Measurements from ENCODE around the gene TBL1X. TPM values are rescaled to one million over a fixed set of nuclear protein-coding genes. Genes with fewer than 3 reads are reported as not detected.

The TBL1X gene
- total and polyA plus RNA-seq, 4 donors: 2.3 to 21.7 (median 13.3) TPM

DNA sequence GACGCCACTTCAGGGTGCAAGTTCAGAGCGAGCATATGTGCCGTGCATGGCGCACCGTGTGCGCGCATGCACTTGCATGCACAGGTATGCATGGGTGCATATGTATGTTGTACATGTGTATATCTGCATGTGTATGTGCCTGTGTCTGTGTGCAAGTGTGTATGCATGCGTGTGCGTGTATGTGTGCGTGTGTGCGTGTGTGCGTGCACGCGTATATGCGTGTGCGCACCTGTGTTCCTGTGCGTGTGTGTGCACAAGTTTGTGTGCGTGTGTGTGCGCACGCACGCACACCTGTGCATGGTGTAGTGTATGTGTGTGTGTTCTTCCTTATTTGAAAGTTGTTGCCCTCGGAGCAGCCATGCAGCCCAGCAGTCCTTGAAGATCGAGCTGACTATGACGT is 224.0 kb downstream of the TBL1X start:
- TF ChIP-seq, protein P1, sequence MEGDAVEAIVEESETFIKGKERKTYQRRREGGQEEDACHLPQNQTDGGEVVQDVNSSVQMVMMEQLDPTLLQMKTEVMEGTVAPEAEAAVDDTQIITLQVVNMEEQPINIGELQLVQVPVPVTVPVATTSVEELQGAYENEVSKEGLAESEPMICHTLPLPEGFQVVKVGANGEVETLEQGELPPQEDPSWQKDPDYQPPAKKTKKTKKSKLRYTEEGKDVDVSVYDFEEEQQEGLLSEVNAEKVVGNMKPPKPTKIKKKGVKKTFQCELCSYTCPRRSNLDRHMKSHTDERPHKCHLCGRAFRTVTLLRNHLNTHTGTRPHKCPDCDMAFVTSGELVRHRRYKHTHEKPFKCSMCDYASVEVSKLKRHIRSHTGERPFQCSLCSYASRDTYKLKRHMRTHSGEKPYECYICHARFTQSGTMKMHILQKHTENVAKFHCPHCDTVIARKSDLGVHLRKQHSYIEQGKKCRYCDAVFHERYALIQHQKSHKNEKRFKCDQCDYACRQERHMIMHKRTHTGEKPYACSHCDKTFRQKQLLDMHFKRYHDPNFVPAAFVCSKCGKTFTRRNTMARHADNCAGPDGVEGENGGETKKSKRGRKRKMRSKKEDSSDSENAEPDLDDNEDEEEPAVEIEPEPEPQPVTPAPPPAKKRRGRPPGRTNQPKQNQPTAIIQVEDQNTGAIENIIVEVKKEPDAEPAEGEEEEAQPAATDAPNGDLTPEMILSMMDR (IDR thresholded peaks at IDR 0.05; ENCODE audit: control extremely low read depth, extremely low read depth): no peak
- Histone ChIP-seq H3K36me3 (ENCODE audit: control insufficient read depth in 4 of 4, insufficient read depth in 4 of 4, low read length in 4 of 4) (peaks cover 6 to 15% (median 9%) of the 10 kb centered on the region in 4 donors), H3K9me3 (ENCODE audit: control insufficient read depth in 4 of 4, insufficient read depth in 3 of 4, low read length in 3 of 4) (peaks cover 0 to 9% (median 0%) of the 10 kb centered on the region in 4 donors), H3K27ac (ENCODE audit: low read depth in 1 of 2, low read length in 1 of 2) (no peak overlapping the region), H3K27me3 (ENCODE audit: control insufficient read depth in 3 of 3, insufficient read depth in 3 of 3, low read length in 2 of 3) (peaks cover 0 to 11% (median 0%) of the 10 kb centered on the region in 3 donors), H3K9ac (ENCODE audit: insufficient read depth in 1 of 2, low read length in 2 of 2) (no peak overlapping the region), H3K4me3 (no peak overlapping the region), H3K4me1 (ENCODE audit: control insufficient read depth in 5 of 5, insufficient read depth in 5 of 5, low read length in 5 of 5) (no peaks in the 10 kb centered on the region)
- no peak for DNase-seq
- no peak for ATAC-seq (ENCODE audit: insufficient read depth, low FRiP score)
- 97% methylated on average over 24 of the region's 24 CpGs for WGBS, 2 donors

DNA sequence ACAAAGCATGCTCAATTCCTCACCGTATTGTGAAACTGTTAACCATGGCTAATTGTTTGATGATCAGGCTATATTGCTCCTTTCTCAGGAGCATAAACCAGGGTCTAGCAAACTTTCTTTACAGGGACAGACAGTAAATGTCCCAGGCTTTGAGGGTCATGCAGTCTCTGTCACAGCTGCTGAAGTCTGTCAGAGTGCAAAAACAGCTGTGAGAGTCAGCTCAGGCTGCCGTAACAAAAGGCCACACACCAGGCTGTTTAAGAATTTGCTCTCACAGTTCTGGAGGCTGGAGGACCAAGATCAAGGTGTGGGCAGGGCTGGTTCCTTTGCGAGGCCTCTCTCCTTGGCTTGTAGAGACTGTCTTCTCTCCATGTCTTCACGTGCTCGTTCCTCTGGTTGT is 225.2 kb downstream of the TBL1X start:
- no peak overlapping the region for H3K4me3 ChIP-seq
- peaks cover 0 to 12% (median 0%) of the 10 kb centered on the region in 3 donors for H3K27me3 ChIP-seq (ENCODE audit: control insufficient read depth in 3 of 3, insufficient read depth in 3 of 3, low read length in 2 of 3)
- no peak overlapping the region for H3K27ac ChIP-seq (ENCODE audit: low read depth in 1 of 2, low read length in 1 of 2)
- TF ChIP-seq, protein P1 (IDR thresholded peaks at IDR 0.05; ENCODE audit: control extremely low read depth, extremely low read depth): no peak
- peaks cover 0 to 10% (median 0%) of the 10 kb centered on the region in 4 donors for H3K9me3 ChIP-seq (ENCODE audit: control insufficient read depth in 4 of 4, insufficient read depth in 3 of 4, low read length in 3 of 4)
- peaks cover 3 to 15% (median 7%) of the 10 kb centered on the region in 4 donors for H3K36me3 ChIP-seq (ENCODE audit: control insufficient read depth in 4 of 4, insufficient read depth in 4 of 4, low read length in 4 of 4)
- whole genome bisulfite sequencing, 2 donors: 94 to 95% methylated on average over 5 of the region's 5 CpGs
- DNase-seq (no peak), ATAC-seq (ENCODE audit: insufficient read depth, low FRiP score) (no peak)
- H3K9ac ChIP-seq (ENCODE audit: insufficient read depth in 1 of 2, low read length in 2 of 2): no peak overlapping the region
- H3K4me1 ChIP-seq (ENCODE audit: control insufficient read depth in 5 of 5, insufficient read depth in 5 of 5, low read length in 5 of 5): no peaks in the 10 kb centered on the region

DNA sequence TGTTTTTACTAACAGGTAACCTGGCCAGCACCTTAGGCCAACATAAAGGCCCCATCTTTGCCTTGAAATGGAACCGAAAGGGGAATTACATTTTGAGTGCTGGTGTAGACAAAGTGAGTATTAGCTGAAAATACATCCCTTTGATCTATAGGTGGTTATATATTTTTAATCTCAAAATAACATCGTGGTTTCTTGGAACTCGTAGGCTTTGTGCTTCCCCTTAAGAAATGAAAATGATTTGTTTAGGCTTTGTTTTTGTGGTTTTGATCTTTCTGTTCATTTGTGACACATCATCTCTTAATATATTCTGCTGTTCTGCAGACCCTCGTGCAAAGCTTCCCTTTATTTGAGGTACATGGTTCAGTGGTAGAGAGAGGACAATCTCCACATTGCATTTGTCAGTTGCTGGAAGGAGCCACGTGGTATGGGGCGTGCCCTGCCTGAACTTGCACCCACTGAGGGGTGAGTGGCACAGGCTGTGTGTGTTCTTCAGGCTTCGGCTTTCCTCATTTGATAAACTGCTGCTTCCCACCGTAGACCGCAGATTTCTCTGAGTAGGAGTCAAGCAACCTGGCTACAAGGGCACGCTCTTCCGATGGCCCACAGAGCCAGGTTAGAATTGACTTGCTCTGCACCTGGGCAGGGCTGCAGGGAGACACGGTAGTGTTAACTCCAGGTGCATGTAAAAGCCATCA is 228.6 kb downstream of the TBL1X start:
- H3K9ac ChIP-seq (ENCODE audit: insufficient read depth in 1 of 2, low read length in 2 of 2): no peak overlapping the region
- no peak overlapping the region for H3K4me3 ChIP-seq
- no peak overlapping the region for H3K27ac ChIP-seq (ENCODE audit: low read depth in 1 of 2, low read length in 1 of 2)
- H3K36me3 ChIP-seq (ENCODE audit: control insufficient read depth in 4 of 4, insufficient read depth in 4 of 4, low read length in 4 of 4): peaks cover 0 to 9% (median 5%) of the 10 kb centered on the region in 4 donors
- peaks cover 0 to 7% (median 0%) of the 10 kb centered on the region in 4 donors for H3K9me3 ChIP-seq (ENCODE audit: control insufficient read depth in 4 of 4, insufficient read depth in 3 of 4, low read length in 3 of 4)
- WGBS, 2 donors: 83 to 84% methylated on average over 12 of the region's 12 CpGs
- TF ChIP-seq, protein P1 (IDR thresholded peaks at IDR 0.05; ENCODE audit: control extremely low read depth, extremely low read depth): no peak
- ATAC-seq (ENCODE audit: insufficient read depth, low FRiP score) (no peak), DNase-seq (no peak)
- no peaks in the 10 kb centered on the region for H3K4me1 ChIP-seq (ENCODE audit: control insufficient read depth in 5 of 5, insufficient read depth in 5 of 5, low read length in 5 of 5)
- H3K27me3 ChIP-seq (ENCODE audit: control insufficient read depth in 3 of 3, insufficient read depth in 3 of 3, low read length in 2 of 3): peaks cover 0 to 9% (median 0%) of the 10 kb centered on the region in 3 donors
